Spleen (tissue), 7 donors: ENCODE data around the gene REN.

ENCODE experiments used
- CTCF ChIP-seq, 11 experiments: fragments of 200-600 bp in 7 of 11; fragments of 450-650 bp in 4 of 11; sonication (generic) in 4 of 11; IDR thresholded peaks in 8 of 11; conservative IDR thresholded peaks in 3 of 11; 1 replicate in 7 of 11; 2 replicates in 4 of 11; pipeline versions ENCODE4 v1.4.0 to v1.8.0; 2016 to 2021; ENCODE audit warnings: antibody characterized with exemption in 11 of 11, inconsistent platforms in 4 of 11, mild to moderate bottlenecking in 1 of 11
- POLR2A ChIP-seq, 3 donors: fragments of 450-650 bp; IDR thresholded peaks; one replicate each; pipeline ENCODE4 v1.5.1; 2017; ENCODE audit warnings: antibody characterized with exemption in 3 of 3, mild to moderate bottlenecking in 1 of 3
- donor health status: DM: no; HTN: no; CAD: no; lungs with moderate emphysema.
- donor health status: DM: no; HTN: no; CAD: no.
- donor health status: DM: no; HTN: no; CAD: no.

GRCh38 chr1:204149107-204149506 is 17.0 kb downstream of the REN start:
- TF ChIP-seq CTCF (IDR thresholded peaks at IDR 0.05 in 8 of 11, conservative IDR thresholded peaks at IDR 0.05 in 3 of 11) (no peak), POLR2A (IDR thresholded peaks at IDR 0.05) (no peak)
